Measurements from ENCODE around the gene ITGB2. TPM values are rescaled to one million over a fixed set of nuclear protein-coding genes. Genes with fewer than 3 reads are reported as not detected.

Gene ITGB2
- total RNA-seq, 1 experiment from 2014 or later: 1.5 TPM

DNA sequence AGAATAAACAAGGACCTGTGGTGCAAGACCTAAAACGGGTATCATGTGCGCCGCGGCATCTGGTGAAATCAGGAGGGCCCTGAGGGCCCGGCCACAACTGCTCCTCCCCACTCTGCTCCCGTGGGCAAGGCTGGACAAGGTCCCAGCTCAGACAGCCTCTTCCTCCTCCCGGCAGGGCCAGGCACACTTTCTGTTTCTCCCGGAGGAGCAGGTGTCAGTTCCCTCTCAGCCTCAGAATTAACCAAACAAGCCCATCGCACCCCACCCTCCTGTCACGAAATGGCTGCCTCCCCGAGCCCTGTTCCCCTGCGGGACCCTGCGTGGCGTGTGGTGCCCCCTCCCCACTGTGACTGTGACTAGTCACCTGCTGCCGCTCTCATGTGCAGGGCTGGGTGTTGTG, 62.4 kb downstream of the ITGB2 start:
- H3K4me2 ChIP-seq (ENCODE audit: low read length): no peak overlapping the region
- no peaks in the 10 kb centered on the region for H4K20me1 ChIP-seq (ENCODE audit: insufficient read depth)
- RAD21 ChIA-PET (ENCODE audit: low non-redundant PET in 1 of 2, low total read pairs in 2 of 2, uncharacterized antibody in 2 of 2, unreplicated experiment in 2 of 2): no interaction called here
- H3K79me2 ChIP-seq (ENCODE audit: insufficient read depth, low read length): peaks cover 60% of the 10 kb centered on the region
- intact Hi-C loops (cut with micrococcal nuclease): no loop called here
- no peaks in the 10 kb centered on the region for H3K27me3 ChIP-seq (ENCODE audit: insufficient read depth, low read length)
- no peaks in the 10 kb centered on the region; a peak in 1 of 4 replicates for H3K4me1 ChIP-seq (ENCODE audit: control insufficient read depth in 1 of 2, insufficient read depth in 2 of 2, low read length in 2 of 2)
- H3K36me3 ChIP-seq (ENCODE audit: control insufficient read depth in 1 of 2, insufficient read depth in 2 of 2, low read length in 2 of 2): peaks cover 29 to 32% of the 10 kb centered on the region in 2 experiments
- no peak overlapping the region for H3K4me3 ChIP-seq (replicated peaks in 1 of 2; ENCODE audit: low read depth in 1 of 2, low read length in 2 of 2)
- TF ChIP-seq ELF1 (IDR thresholded peaks at IDR 0.05; ENCODE audit: borderline replicate concordance, low read depth) (no peak), SRF (IDR thresholded peaks at IDR 0.05; ENCODE audit: low read depth) (no peak), YY1 (IDR thresholded peaks at IDR 0.05; ENCODE audit: extremely low read depth, insufficient replicate concordance, low read depth, low read length) (no peak), SP1 (IDR thresholded peaks at IDR 0.05; ENCODE audit: low read depth) (no peak), POLR2AphosphoS5 (IDR thresholded peaks at IDR 0.05; ENCODE audit: low read depth, low read length) (no peak), EGR1 (IDR thresholded peaks at IDR 0.05; ENCODE audit: low read depth) (no peak), ATF3 (IDR thresholded peaks at IDR 0.05) (no peak), ZBTB33 (IDR thresholded peaks at IDR 0.05; ENCODE audit: extremely low read depth, insufficient replicate concordance, low read length) (no peak)
- TF ChIP-seq, protein P1, sequence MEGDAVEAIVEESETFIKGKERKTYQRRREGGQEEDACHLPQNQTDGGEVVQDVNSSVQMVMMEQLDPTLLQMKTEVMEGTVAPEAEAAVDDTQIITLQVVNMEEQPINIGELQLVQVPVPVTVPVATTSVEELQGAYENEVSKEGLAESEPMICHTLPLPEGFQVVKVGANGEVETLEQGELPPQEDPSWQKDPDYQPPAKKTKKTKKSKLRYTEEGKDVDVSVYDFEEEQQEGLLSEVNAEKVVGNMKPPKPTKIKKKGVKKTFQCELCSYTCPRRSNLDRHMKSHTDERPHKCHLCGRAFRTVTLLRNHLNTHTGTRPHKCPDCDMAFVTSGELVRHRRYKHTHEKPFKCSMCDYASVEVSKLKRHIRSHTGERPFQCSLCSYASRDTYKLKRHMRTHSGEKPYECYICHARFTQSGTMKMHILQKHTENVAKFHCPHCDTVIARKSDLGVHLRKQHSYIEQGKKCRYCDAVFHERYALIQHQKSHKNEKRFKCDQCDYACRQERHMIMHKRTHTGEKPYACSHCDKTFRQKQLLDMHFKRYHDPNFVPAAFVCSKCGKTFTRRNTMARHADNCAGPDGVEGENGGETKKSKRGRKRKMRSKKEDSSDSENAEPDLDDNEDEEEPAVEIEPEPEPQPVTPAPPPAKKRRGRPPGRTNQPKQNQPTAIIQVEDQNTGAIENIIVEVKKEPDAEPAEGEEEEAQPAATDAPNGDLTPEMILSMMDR (IDR thresholded peaks at IDR 0.05 in 2 of 3, conservative IDR thresholded peaks at IDR 0.05 in 1 of 3; ENCODE audit: borderline replicate concordance in 1 of 3, insufficient read depth in 1 of 3, low read depth in 2 of 3, low read length in 2 of 3): no peak
- no TSS peak for BruUV-seq (replicated peaks)
- DNase-seq (ENCODE audit: low read depth, low spot score) (no peak), ATAC-seq (no peak)
- H3K27ac ChIP-seq (ENCODE audit: low read depth, low read length): no peak overlapping the region
- H3K9ac ChIP-seq (ENCODE audit: low read length): no peak overlapping the region
- CTCF ChIA-PET: interaction anchor here (0.8 kb wide), 1 partner anchor 65 kb away, joined by 3 read pairs; no protein-coding TSS in a partner anchor
- POLR2A ChIA-PET: no interaction called here
- no peak overlapping the region for H2AFZ ChIP-seq (ENCODE audit: low read depth, low read length, poor library complexity, severe bottlenecking)
- no peaks in the 10 kb centered on the region for H3K9me2 ChIP-seq (ENCODE audit: insufficient read depth)
- no peaks in the 10 kb centered on the region for H3K9me3 ChIP-seq (ENCODE audit: control insufficient read depth in 1 of 2, insufficient read depth in 1 of 2, low read depth in 1 of 2, low read length in 2 of 2)
